Activated CD8-positive, alpha-beta T cell treated with anti-CD3 and anti-CD28 coated beads for 36 hours (primary cell): ENCODE measurements around the gene ADAD2. TPM values are rescaled to one million over a fixed set of nuclear protein-coding genes. Genes with fewer than 3 reads are reported as not detected.

Experiments
- ATAC-seq: fragments of 200-7000 bp; cut with Tn5 transposase; one replicate; pipeline ENCODE4 v1.10.0; 2021; ENCODE audit warnings: mild to moderate bottlenecking, moderate library complexity
- CTCF ChIA-PET: fragments of 350-600 bp; sonication (Branson Sonifier 250); formaldehyde crosslinking; loops from one replicate; lab custom pipeline; 2021; ENCODE audit warnings: antibody characterized with exemption; lab: Charles Lee
- POLR2A ChIA-PET: fragments of 350-600 bp; sonication (Branson Sonifier 250); formaldehyde crosslinking; loops from one replicate; lab custom pipeline; 2021; ENCODE audit warnings: antibody characterized with exemption; lab: Charles Lee
- DNase-seq: peaks from one replicate; pipeline ENCODE4 v3.0.0-alpha.2; 2020
- H3K27ac Mint-ChIP-seq: one replicate; pipeline ENCODE4 v1.8.0; 2021; ENCODE audit warnings: mild to moderate bottlenecking, mixed read lengths
- H3K27me3 Mint-ChIP-seq: one replicate; pipeline ENCODE4 v1.8.0; 2021; ENCODE audit warnings: mixed read lengths
- H3K36me3 Mint-ChIP-seq: one replicate; pipeline ENCODE4 v1.8.0; 2021; ENCODE audit warnings: low read depth, mixed read lengths
- H3K4me1 Mint-ChIP-seq: one replicate; pipeline ENCODE4 v1.8.0; 2021; ENCODE audit warnings: low read depth, mixed read lengths
- H3K4me3 Mint-ChIP-seq: one replicate; pipeline ENCODE4 v1.8.0; 2021; ENCODE audit warnings: mild to moderate bottlenecking, moderate library complexity, mixed read lengths
- H3K9me3 Mint-ChIP-seq: one replicate; pipeline ENCODE4 v1.8.0; 2021; ENCODE audit warnings: mixed read lengths
- intact Hi-C: fragments of 100-400 bp; cut with micrococcal nuclease; formaldehyde crosslinking; loops from one replicate; pipeline ENCODE4 v1.10.0; 2022
- total RNA-seq, 2 experiments: library from RNA; stranded (reverse); gene quantifications; one replicate each; pipeline ENCODE4 v1.2.3, GENCODE V29; 2021
- TF ChIP-seq, protein P1 (sequence below): fragments of 200-600 bp; IDR thresholded peaks from one replicate; pipeline ENCODE4 v1.8.0; 2022; ENCODE audit warnings: antibody characterized with exemption, mild to moderate bottlenecking

The ADAD2 gene
- total RNA-seq, 2 experiments from 2014 or later: 0.16 to 0.63 TPM

DNA sequence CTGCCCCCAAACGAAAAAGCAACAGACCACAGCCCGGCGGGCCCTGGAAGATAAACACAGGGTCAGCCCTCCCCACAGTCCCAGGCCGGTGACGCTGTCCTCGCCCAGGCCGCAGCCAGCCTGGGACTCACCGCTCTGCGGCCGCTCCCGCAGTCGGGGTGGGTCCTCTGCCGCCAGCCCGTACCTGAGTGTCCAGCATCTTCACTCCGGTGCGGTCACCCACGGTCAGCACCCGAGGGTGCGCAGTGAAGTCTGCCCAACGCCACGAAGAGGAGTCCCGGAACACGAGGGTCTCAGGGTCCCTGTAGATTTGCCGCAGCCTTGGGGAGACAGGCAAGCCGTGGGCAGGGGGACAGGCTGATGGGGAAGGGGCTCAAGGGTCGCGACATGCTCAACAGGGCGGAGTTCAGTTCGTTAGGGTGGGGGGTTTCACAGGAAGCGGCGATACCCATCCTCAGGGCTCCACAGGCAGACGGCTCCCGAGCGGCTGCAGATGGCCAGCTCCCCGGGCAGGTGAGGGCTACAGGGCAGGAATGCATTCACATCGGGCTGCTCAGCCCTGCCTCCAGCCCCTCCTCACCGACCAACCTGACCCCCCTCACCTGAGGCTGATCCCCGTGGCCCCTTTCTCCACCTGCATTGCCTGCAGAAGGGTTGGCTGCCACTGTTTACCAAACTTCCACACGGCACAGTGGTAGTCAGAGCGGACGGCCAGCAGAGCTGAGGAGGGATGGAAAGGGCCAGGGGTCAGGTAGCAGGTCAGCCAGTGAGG lies 9.6 kb upstream of the ADAD2 start:
- H3K27ac Mint-ChIP-seq: no peak overlapping the region
- intact Hi-C loops: no loop called here
- DNase-seq (no peak), ATAC-seq (no peak)
- H3K4me1 Mint-ChIP-seq: peaks cover 23% of the 10 kb centered on the region
- H3K36me3 Mint-ChIP-seq: peaks cover 19% of the 10 kb centered on the region
- H3K9me3 Mint-ChIP-seq: no peaks in the 10 kb centered on the region
- CTCF ChIA-PET: interaction anchor here (1.3 to 9.8 kb wide), 3 partner anchors 93 to 96 kb away, joined by 3 to 172 read pairs (median 5); no protein-coding TSS in a partner anchor
- H3K27me3 Mint-ChIP-seq: no peaks in the 10 kb centered on the region
- no peak overlapping the region for H3K4me3 Mint-ChIP-seq
- POLR2A ChIA-PET: no interaction called here
- TF ChIP-seq, protein P1, sequence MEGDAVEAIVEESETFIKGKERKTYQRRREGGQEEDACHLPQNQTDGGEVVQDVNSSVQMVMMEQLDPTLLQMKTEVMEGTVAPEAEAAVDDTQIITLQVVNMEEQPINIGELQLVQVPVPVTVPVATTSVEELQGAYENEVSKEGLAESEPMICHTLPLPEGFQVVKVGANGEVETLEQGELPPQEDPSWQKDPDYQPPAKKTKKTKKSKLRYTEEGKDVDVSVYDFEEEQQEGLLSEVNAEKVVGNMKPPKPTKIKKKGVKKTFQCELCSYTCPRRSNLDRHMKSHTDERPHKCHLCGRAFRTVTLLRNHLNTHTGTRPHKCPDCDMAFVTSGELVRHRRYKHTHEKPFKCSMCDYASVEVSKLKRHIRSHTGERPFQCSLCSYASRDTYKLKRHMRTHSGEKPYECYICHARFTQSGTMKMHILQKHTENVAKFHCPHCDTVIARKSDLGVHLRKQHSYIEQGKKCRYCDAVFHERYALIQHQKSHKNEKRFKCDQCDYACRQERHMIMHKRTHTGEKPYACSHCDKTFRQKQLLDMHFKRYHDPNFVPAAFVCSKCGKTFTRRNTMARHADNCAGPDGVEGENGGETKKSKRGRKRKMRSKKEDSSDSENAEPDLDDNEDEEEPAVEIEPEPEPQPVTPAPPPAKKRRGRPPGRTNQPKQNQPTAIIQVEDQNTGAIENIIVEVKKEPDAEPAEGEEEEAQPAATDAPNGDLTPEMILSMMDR: no peak

DNA sequence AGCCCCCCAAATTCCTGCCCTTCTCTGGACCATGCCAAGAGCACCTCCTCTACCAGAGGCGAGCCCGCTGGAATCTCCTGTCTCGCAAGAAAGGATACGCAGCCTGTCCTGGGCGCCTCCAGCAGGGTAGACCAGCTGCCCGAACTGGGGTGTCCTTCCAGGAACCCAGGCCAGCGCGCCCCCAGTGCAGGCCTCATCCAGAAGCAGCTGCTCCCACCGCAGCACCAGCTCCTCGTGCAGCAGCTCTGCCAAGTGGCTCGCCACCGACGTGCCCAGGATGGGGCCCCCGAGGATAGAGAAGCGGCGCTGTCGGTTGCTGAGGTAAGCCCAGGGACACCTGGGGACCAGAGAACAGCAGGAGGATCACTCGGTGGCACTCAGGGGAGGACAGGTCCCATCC lies 8.9 kb upstream of the ADAD2 start:
- no peak for ATAC-seq
- peaks cover 23% of the 10 kb centered on the region for H3K4me1 Mint-ChIP-seq

DNA sequence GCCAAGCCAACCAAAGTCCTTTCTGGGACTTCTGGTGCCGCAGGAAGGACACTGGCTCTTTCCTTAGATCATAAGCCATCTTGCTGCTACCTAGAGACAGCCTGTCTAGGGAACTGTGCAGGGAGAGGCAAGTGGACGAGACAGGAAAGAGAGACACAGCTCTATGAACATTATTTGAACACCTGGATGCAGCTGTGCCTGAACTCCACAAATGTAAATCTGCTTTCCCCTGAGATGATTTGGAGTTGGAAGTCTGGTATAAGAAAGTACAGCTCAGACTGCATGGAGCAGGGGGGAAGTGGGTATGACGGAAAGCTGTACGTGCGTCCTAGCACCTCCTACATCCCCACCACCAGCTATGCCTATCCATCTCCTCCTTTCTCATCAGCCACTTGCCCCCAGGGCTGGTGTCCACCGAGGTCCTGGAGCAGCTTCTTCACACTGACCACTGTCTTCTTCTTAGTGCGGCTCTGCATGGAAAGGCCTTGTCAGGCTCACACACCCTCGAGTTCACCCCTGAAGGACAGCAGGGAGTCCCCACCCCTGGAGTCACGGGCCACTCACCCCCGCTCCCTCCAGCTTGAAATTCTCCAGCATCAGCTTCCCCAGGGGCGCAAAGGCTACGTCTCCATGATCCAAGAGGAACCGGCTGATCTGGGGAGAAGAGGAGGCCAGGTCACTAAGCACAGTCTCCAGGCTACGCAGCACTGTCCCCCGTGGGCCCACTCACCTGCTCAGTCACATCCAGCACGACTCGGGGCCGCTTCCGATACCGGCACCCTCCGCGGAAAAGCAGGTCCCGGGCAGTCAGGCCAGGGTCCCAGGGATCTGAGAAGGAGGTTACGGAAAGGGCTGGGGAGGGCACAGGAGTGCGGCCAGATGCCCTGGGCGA lies 8.0 kb upstream of the ADAD2 start:
- Mint-ChIP-seq H3K4me3 (no peak overlapping the region), H3K27ac (no peak overlapping the region)

More for the DNA sequence above, 8.9 kb upstream of the ADAD2 start:
- TF ChIP-seq, protein P1: no peak
- no peaks in the 10 kb centered on the region for H3K9me3 Mint-ChIP-seq
- H3K27me3 Mint-ChIP-seq: no peaks in the 10 kb centered on the region
- CTCF ChIA-PET: interaction anchor here (1.3 to 1.6 kb wide), 3 partner anchors 94 to 116 kb away, joined by 3 to 5 read pairs (median 5); no protein-coding TSS in a partner anchor
- intact Hi-C loops: no loop called here
- H3K27ac Mint-ChIP-seq: no peak overlapping the region
- POLR2A ChIA-PET: no interaction called here
- H3K36me3 Mint-ChIP-seq: peaks cover 22% of the 10 kb centered on the region
- no peak overlapping the region for H3K4me3 Mint-ChIP-seq
- no peak for DNase-seq

DNA sequence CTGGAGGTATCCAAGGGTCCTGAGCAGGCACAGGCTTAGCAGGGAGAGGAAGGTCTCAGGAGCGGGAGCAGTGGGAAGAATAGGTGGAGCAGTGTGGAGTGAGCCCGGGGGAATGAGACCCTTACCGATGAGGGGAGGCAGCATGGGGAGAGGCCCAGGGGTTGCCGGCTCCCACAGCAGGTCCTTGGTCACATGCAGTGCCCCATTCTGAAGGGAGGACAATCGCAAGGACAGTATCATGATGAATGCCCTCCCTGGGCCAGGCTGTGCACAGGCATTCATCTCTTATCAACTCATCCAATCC lies 7.4 kb upstream of the ADAD2 start:
- Mint-ChIP-seq H3K4me1 (peaks cover 14% of the 10 kb centered on the region), H3K27ac (no peak overlapping the region), H3K27me3 (no peaks in the 10 kb centered on the region), H3K4me3 (no peak overlapping the region), H3K36me3 (peaks cover 22% of the 10 kb centered on the region), H3K9me3 (no peaks in the 10 kb centered on the region)
- ATAC-seq: no peak
- ChIA-PET CTCF (interaction anchor here (7.8 kb wide), 1 partner anchor 96 kb away, joined by 102 read pairs; no protein-coding TSS in a partner anchor), POLR2A (interaction anchor here (0.7 to 1.0 kb wide), 3 partner anchors 67 to 83 kb away, joined by 3 to 4 read pairs (median 3); partner anchors contain the start of gene MBTPS1)
- DNase-seq: no peak
- TF ChIP-seq, protein P1: no peak
- intact Hi-C loops: no loop called here

More for the DNA sequence above, 8.0 kb upstream of the ADAD2 start:
- no peak for ATAC-seq
- intact Hi-C loops: no loop called here
- TF ChIP-seq, protein P1: no peak
- Mint-ChIP-seq H3K9me3 (no peaks in the 10 kb centered on the region), H3K36me3 (peaks cover 22% of the 10 kb centered on the region), H3K4me1 (peaks cover 18% of the 10 kb centered on the region), H3K27me3 (no peaks in the 10 kb centered on the region)
- DNase-seq: no peak
- POLR2A ChIA-PET: interaction anchor here (0.8 kb wide), 1 partner anchor 66 kb away, joined by 4 read pairs; the partner anchor contains the start of gene MBTPS1
- CTCF ChIA-PET: interaction anchor here (1.3 to 7.8 kb wide), 4 partner anchors 95 to 117 kb away, joined by 3 to 102 read pairs (median 5); no protein-coding TSS in a partner anchor
